OCI-LY3 (cell line): ENCODE measurements around the gene ITPR1.

ENCODE experiments used
- EZH2phosphoT487 ChIP-seq: fragments of 200-600 bp; shearing (Covaris generic); IDR thresholded peaks from 2 replicates; pipeline ENCODE4 v1.6.1; 2018; ENCODE audit warnings: antibody characterized with exemption, mixed run types, low read depth
- TF ChIP-seq, protein P1 (sequence below): fragments of 200-600, 300-600 bp; sonication (generic); IDR thresholded peaks from 2 replicates; pipeline ENCODE4 v1.5.1; 2014; ENCODE audit warnings: antibody characterized with exemption, low read length, low read depth

- TF ChIP-seq, protein P1, sequence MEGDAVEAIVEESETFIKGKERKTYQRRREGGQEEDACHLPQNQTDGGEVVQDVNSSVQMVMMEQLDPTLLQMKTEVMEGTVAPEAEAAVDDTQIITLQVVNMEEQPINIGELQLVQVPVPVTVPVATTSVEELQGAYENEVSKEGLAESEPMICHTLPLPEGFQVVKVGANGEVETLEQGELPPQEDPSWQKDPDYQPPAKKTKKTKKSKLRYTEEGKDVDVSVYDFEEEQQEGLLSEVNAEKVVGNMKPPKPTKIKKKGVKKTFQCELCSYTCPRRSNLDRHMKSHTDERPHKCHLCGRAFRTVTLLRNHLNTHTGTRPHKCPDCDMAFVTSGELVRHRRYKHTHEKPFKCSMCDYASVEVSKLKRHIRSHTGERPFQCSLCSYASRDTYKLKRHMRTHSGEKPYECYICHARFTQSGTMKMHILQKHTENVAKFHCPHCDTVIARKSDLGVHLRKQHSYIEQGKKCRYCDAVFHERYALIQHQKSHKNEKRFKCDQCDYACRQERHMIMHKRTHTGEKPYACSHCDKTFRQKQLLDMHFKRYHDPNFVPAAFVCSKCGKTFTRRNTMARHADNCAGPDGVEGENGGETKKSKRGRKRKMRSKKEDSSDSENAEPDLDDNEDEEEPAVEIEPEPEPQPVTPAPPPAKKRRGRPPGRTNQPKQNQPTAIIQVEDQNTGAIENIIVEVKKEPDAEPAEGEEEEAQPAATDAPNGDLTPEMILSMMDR = no peak
- TF ChIP-seq EZH2phosphoT487 = no peak
Measured at GRCh38 chr3:4655145-4656045, 162.2 kb downstream of the ITPR1 start.
